Stomach smooth muscle (tissue), 2 donors: Measurements from ENCODE around the gene SPCS1.
"Not testable (repeated sequence)": the region's sequence is repeated elsewhere in the genome, so short reads cannot be mapped to it uniquely, and the experiment has no call there.

Experiments
- H3K27ac ChIP-seq: one replicate; pipeline ENCODE4 v1.7.0; 2013; ENCODE audit warnings: mild to moderate bottlenecking, low read length, inconsistent platforms
- H3K27me3 ChIP-seq, 2 donors: one replicate each; pipeline ENCODE4 v1.7.0; 2013; ENCODE audit warnings: low read length in 2 of 2; ENCODE audit not compliant: insufficient read depth in 2 of 2, control insufficient read depth in 1 of 2
- H3K36me3 ChIP-seq, 2 donors: one replicate each; pipeline ENCODE4 v1.7.0; 2013; ENCODE audit warnings: low read length in 2 of 2; ENCODE audit not compliant: control insufficient read depth in 2 of 2, insufficient read depth in 2 of 2
- H3K4me1 ChIP-seq: one replicate; pipeline ENCODE4 v1.7.0; 2013; ENCODE audit warnings: low read length; ENCODE audit not compliant: control insufficient read depth, insufficient read depth
- H3K4me3 ChIP-seq, 2 donors: one replicate each; pipeline ENCODE4 v1.7.0; 2013; ENCODE audit warnings: low read length in 2 of 2
- H3K9ac ChIP-seq, 2 donors: one replicate each; pipeline ENCODE4 v1.7.0; 2013; ENCODE audit warnings: low read length in 2 of 2, mild to moderate bottlenecking in 1 of 2
- H3K9me3 ChIP-seq, 2 donors: one replicate each; pipeline ENCODE4 v1.7.0; 2013; ENCODE audit warnings: low read length in 2 of 2; ENCODE audit not compliant: control insufficient read depth in 2 of 2
- donor health status: healthy.
- donor health status: Pancreatic carcinoma.

SPCS1 gene

GRCh38 chr3:52705688-52706686 is at the start of gene SPCS1, which contains the start of gene GLT8D1:
SPCS1 (plus strand) TSS chr3:52706106; CDS start chr3:52706247, 141 bp downstream.
GLT8D1 (minus strand) TSS chr3:52705791; CDS start chr3:52700460, 5,331 bp downstream.
- Histone ChIP-seq H3K36me3 (peaks cover 7 to 10% of the 10 kb centered on the region in 2 donors), H3K9me3 (no peaks in the 10 kb centered on the region), H3K4me3 (peak within 1 kb of the TSS; percentile 99), H3K27me3 (no peaks in the 10 kb centered on the region), H3K9ac (peak within 1 kb of the TSS; percentile 97 to 99), H3K27ac (peak within 1 kb of the TSS; percentile 73), H3K4me1 (peaks cover 30% of the 10 kb centered on the region)

GRCh38 chr3:52660046-52660445 is 45.9 kb upstream of the SPCS1 start:
- Histone ChIP-seq H3K27me3 (no peaks in the 10 kb centered on the region), H3K4me3 (no peak overlapping the region), H3K36me3 (peaks cover 21 to 33% of the 10 kb centered on the region in 2 donors), H3K4me1 (no peaks in the 10 kb centered on the region), H3K9ac (no peak overlapping the region), H3K27ac (no peak overlapping the region), H3K9me3 (no peaks in the 10 kb centered on the region)

- Histone ChIP-seq H3K27ac (no peak overlapping the region), H3K9me3 (no peaks in the 10 kb centered on the region), H3K4me1 (no peaks in the 10 kb centered on the region), H3K27me3 (no peaks in the 10 kb centered on the region), H3K9ac (no peak overlapping the region), H3K36me3 (peaks cover 16 to 34% of the 10 kb centered on the region in 2 donors), H3K4me3 (no peak overlapping the region)
Measured at GRCh38 chr3:52663098-52663497, 42.8 kb upstream of the SPCS1 start.

- peak overlapping the region in 1 of 2 donors; percentile 13 for H3K4me3 ChIP-seq
- H3K4me1 ChIP-seq: peaks cover 4% of the 10 kb centered on the region
- no peaks in the 10 kb centered on the region for H3K27me3 ChIP-seq
- no peak overlapping the region for H3K9ac ChIP-seq
- H3K27ac ChIP-seq: peak overlapping the region; percentile 53
- H3K36me3 ChIP-seq: peaks cover 7 to 16% of the 10 kb centered on the region in 2 donors
- no peaks in the 10 kb centered on the region for H3K9me3 ChIP-seq
Measured at GRCh38 chr3:52670621-52671521, 35.0 kb upstream of the SPCS1 start.

GRCh38 chr3:52671676-52672075 is 34.2 kb upstream of the SPCS1 start:
- no peaks in the 10 kb centered on the region for H3K27me3 ChIP-seq
- H3K9me3 ChIP-seq: no peaks in the 10 kb centered on the region
- peak overlapping the region; percentile 53 for H3K27ac ChIP-seq
- peaks cover 13 to 14% of the 10 kb centered on the region in 2 donors for H3K36me3 ChIP-seq
- H3K4me1 ChIP-seq: peaks cover 4% of the 10 kb centered on the region
- H3K9ac ChIP-seq: no peak overlapping the region
- H3K4me3 ChIP-seq: no peak overlapping the region

GRCh38 chr3:52676201-52676600 is 29.7 kb upstream of the SPCS1 start:
- H3K4me1 ChIP-seq, H3K9ac ChIP-seq, H3K9me3 ChIP-seq, H3K4me3 ChIP-seq, H3K27ac ChIP-seq, H3K27me3 ChIP-seq: not testable (repeated sequence)
- H3K36me3 ChIP-seq: peaks cover 33 to 34% of the 10 kb centered on the region in 2 donors

GRCh38 chr3:52678265-52679198 is 27.4 kb upstream of the SPCS1 start:
- Histone ChIP-seq H3K9ac (no peak overlapping the region), H3K36me3 (peaks cover 27 to 34% of the 10 kb centered on the region in 2 donors), H3K9me3 (no peaks in the 10 kb centered on the region), H3K4me1 (peaks cover 4% of the 10 kb centered on the region), H3K27me3 (no peaks in the 10 kb centered on the region), H3K27ac (no peak overlapping the region), H3K4me3 (no peak overlapping the region)

- Histone ChIP-seq H3K4me1 (peaks cover 8% of the 10 kb centered on the region), H3K27me3 (no peaks in the 10 kb centered on the region), H3K4me3 (no peak overlapping the region), H3K36me3 (peaks cover 27 to 34% of the 10 kb centered on the region in 2 donors), H3K9ac (no peak overlapping the region), H3K27ac (no peak overlapping the region), H3K9me3 (no peaks in the 10 kb centered on the region)
Measured at GRCh38 chr3:52679199-52679538, 26.7 kb upstream of the SPCS1 start.

GRCh38 chr3:52679811-52680210 is 26.1 kb upstream of the SPCS1 start:
- no peaks in the 10 kb centered on the region for H3K27me3 ChIP-seq
- H3K9me3 ChIP-seq: no peaks in the 10 kb centered on the region
- peaks cover 27 to 33% of the 10 kb centered on the region in 2 donors for H3K36me3 ChIP-seq
- no peak overlapping the region for H3K4me3 ChIP-seq
- H3K4me1 ChIP-seq: peaks cover 11% of the 10 kb centered on the region
- no peak overlapping the region for H3K9ac ChIP-seq
- H3K27ac ChIP-seq: no peak overlapping the region

- Histone ChIP-seq H3K27ac (no peak overlapping the region), H3K4me3 (no peak overlapping the region), H3K4me1 (peaks cover 17% of the 10 kb centered on the region), H3K27me3 (no peaks in the 10 kb centered on the region), H3K36me3 (peaks cover 23 to 24% of the 10 kb centered on the region in 2 donors), H3K9ac (peak overlapping the region in 1 of 2 donors; percentile 12), H3K9me3 (no peaks in the 10 kb centered on the region)
Measured at GRCh38 chr3:52681596-52681995, 24.3 kb upstream of the SPCS1 start.
